K562 (cell line): ENCODE data around the gene EIF4G2. TPM values are rescaled to one million over a fixed set of nuclear protein-coding genes. Genes with fewer than 3 reads are reported as not detected.
A peak's percentile ranks its signal among the peaks of the same experiment; 100 is the strongest.

ENCODE experiments used
- ATAC-seq: fragments of 200-7000 bp; cut with Tn5 transposase; 3 replicates; pipeline ENCODE4 v1.9.1; 2020; ENCODE audit warnings: moderate library complexity
- BruUV-seq: library from RNA; stranded (reverse); fragments of 400-500 nt; replicated peaks from 2 replicates; lab custom pipeline; 2021; lab: Mats Ljungman, UMichigan
- CTCF ChIA-PET: fragments of 300-600 bp; formaldehyde crosslinking; extraction: SDS; loops from one replicate; lab custom pipeline; 2021; ENCODE audit warnings: low intra/inter-chr PET ratio; lab: Yijun Ruan, JAX
- POLR2A ChIA-PET: fragments of 300-600, 350-650 bp; sonication (Branson Sonifier 250); formaldehyde crosslinking; extraction: SDS; loops from one replicate; lab custom pipeline; 2021; ENCODE audit warnings: antibody characterized with exemption, inconsistent platforms; lab: Yijun Ruan, JAX
- DNase-seq, 4 experiments: peaks; one replicate each; pipeline versions ENCODE4 v3.0.0 to v3.0.0-alpha.2; 2011 to 2018; ENCODE audit warnings: low spot score in 3 of 4, mixed read lengths in 3 of 4; ENCODE audit errors: extremely low read depth in 1 of 4
- FAIRE-seq: peaks from 2 replicates; lab custom pipeline; 2011; peaks lifted over from hg19 to GRCh38; lab: Jason Lieb, UNC
- H2AFZ ChIP-seq: 2 replicates; pipeline ENCODE4 v1.6.0; 2011; ENCODE audit warnings: low read depth, low read length, control low read depth, inconsistent platforms
- H3K27ac ChIP-seq: fragments of 200-600 bp; 3 replicates; pipeline ENCODE4 v1.8.0; 2011; ENCODE audit warnings: low read depth, mild to moderate bottlenecking, control low read depth, inconsistent platforms, low read length, moderate library complexity, mixed read lengths; ENCODE audit errors: extremely low read depth
- H3K27me3 ChIP-seq, 2 experiments: fragments of 300-600 bp in 1 of 2; 2 replicates in 1 of 2; 3 replicates in 1 of 2; pipeline versions ENCODE4 v1.6.0 to v1.8.0; 2011; ENCODE audit warnings: inconsistent platforms in 2 of 2, low read length in 2 of 2, mild to moderate bottlenecking in 1 of 2, mixed read lengths in 1 of 2, moderate library complexity in 1 of 2; ENCODE audit not compliant: control insufficient read depth in 2 of 2, insufficient read depth in 2 of 2
- H3K36me3 ChIP-seq: fragments of 300-600 bp; 3 replicates; pipeline ENCODE4 v1.8.0; 2011; ENCODE audit warnings: mild to moderate bottlenecking, low read length, inconsistent platforms; ENCODE audit not compliant: control insufficient read depth, insufficient read depth
- H3K4me1 ChIP-seq, 2 experiments: fragments of 200-600 bp in 1 of 2; replicated peaks in 1 of 2; 2 replicates in 1 of 2; 3 replicates in 1 of 2; pipeline versions ENCODE4 v1.5.1 to v1.8.0; 2011; ENCODE audit warnings: inconsistent platforms in 2 of 2, low read length in 2 of 2, mild to moderate bottlenecking in 1 of 2, mixed read lengths in 1 of 2, moderate library complexity in 1 of 2; ENCODE audit not compliant: control insufficient read depth in 2 of 2, insufficient read depth in 2 of 2
- H3K4me2 ChIP-seq: 2 replicates; pipeline ENCODE4 v1.6.1; 2011; ENCODE audit warnings: low read length, control low read depth, inconsistent platforms, mixed read lengths; ENCODE audit not compliant: insufficient read depth
- H3K4me3 ChIP-seq: fragments of 200-600 bp; sonication (generic), shearing (Covaris generic); 2 replicates; pipeline ENCODE4 v1.5.1; 2016; ENCODE audit warnings: control low read depth, inconsistent platforms
- H3K79me2 ChIP-seq: fragments of 200-600 bp; 3 replicates; pipeline ENCODE4 v1.8.0; 2011; ENCODE audit warnings: low read length, inconsistent platforms; ENCODE audit not compliant: control insufficient read depth, insufficient read depth
- H3K9ac ChIP-seq, 2 experiments: 2 replicates each; pipeline versions ENCODE4 v1.6.0 to v1.6.1; 2011; ENCODE audit warnings: low read depth in 2 of 2, low read length in 2 of 2, control low read depth in 1 of 2, inconsistent platforms in 1 of 2, mild to moderate bottlenecking in 1 of 2, mixed read lengths in 1 of 2; ENCODE audit not compliant: insufficient read depth in 1 of 2
- H3K9me1 ChIP-seq: one replicate; pipeline ENCODE4 v1.6.0; 2011; ENCODE audit warnings: inconsistent platforms, mild to moderate bottlenecking, low read length, moderate library complexity; ENCODE audit not compliant: control insufficient read depth, insufficient read depth
- H3K9me3 ChIP-seq: replicated peaks from 2 replicates; pipeline ENCODE4 v1.5.1; 2011; ENCODE audit warnings: low read depth, low read length, inconsistent platforms; ENCODE audit not compliant: control insufficient read depth, insufficient read depth
- H4K20me1 ChIP-seq: replicated peaks from 2 replicates; pipeline ENCODE4 v1.6.1; 2011; ENCODE audit warnings: low read length, inconsistent platforms, mixed read lengths; ENCODE audit not compliant: control insufficient read depth, insufficient read depth
- ATF7 ChIP-seq: fragments of 450-650 bp; IDR thresholded peaks from 2 replicates; pipeline ENCODE4 v1.7.1; 2014; ENCODE audit warnings: mild to moderate bottlenecking, moderate library complexity
- BCOR ChIP-seq: fragments of 450-650 bp; IDR thresholded peaks from 2 replicates; pipeline ENCODE4 v1.6.1; 2016
- CBX5 ChIP-seq: IDR thresholded peaks from 2 replicates; pipeline ENCODE4 v1.6.1; 2014; ENCODE audit warnings: low read depth, borderline replicate concordance
- CREBBP ChIP-seq: IDR thresholded peaks from one replicate; pipeline ENCODE4 v1.6.1; 2012; ENCODE audit warnings: low read depth, mild to moderate bottlenecking, control low read depth, inconsistent platforms, low read length
- DDX20 ChIP-seq: fragments of 450-650 bp; IDR thresholded peaks from 2 replicates; pipeline ENCODE4 v1.6.1; 2016; ENCODE audit warnings: missing genetic modification characterization, low read depth, mild to moderate bottlenecking, missing compliant biosample characterization, moderate library complexity
- KLF1 ChIP-seq: fragments of 450-650 bp; IDR thresholded peaks from 2 replicates; pipeline ENCODE4 v1.6.1; 2016; ENCODE audit warnings: missing genetic modification characterization, missing compliant biosample characterization
- L3MBTL2 ChIP-seq: fragments of 450-650 bp; IDR thresholded peaks from 2 replicates; pipeline ENCODE4 v1.6.1; 2016; ENCODE audit warnings: mild to moderate bottlenecking, moderate library complexity
- NUFIP1 ChIP-seq: fragments of 450-650 bp; IDR thresholded peaks from 2 replicates; pipeline ENCODE4 v1.6.1; 2018; ENCODE audit not compliant: partially characterized antibody
- OTX1 ChIP-seq: fragments of 450-650 bp; formaldehyde crosslinking; IDR thresholded peaks from 2 replicates; pipeline ENCODE4 v1.4.0; 2022; ENCODE audit warnings: mild to moderate bottlenecking
- PHF8 ChIP-seq: fragments of 200-600 bp; sonication (generic); IDR thresholded peaks from 2 replicates; pipeline ENCODE4 v1.6.1; 2012; ENCODE audit warnings: mixed run types, mild to moderate bottlenecking, inconsistent platforms, low read length, moderate library complexity, borderline replicate concordance
- ZBTB17 ChIP-seq: fragments of 450-650 bp; formaldehyde crosslinking; IDR thresholded peaks from 2 replicates; pipeline ENCODE4 v1.4.0; 2020; ENCODE audit warnings: mild to moderate bottlenecking
- ZKSCAN1 ChIP-seq: fragments of 150-350 bp; IDR thresholded peaks from 2 replicates; pipeline ENCODE4 v1.6.1; 2016; ENCODE audit warnings: low read depth, low read length
- ZNF384 ChIP-seq: IDR thresholded peaks from 2 replicates; pipeline ENCODE4 v1.6.1; 2012; ENCODE audit warnings: low read depth, low read length, improper control_type of control experiment
- WGBS: fragments of 100-300 bp; shearing (Covaris generic); methylation state at CpG from one replicate; pipeline ENCODE4 v1.1.6; 2016; ENCODE audit warnings: low coverage, mixed read lengths; ENCODE audit not compliant: insufficient coverage; ENCODE audit errors: missing lambda C conversion rate; 5-methylcytosine and 5-hydroxymethylcytosine counted together
- in situ Hi-C: fragments of 300-500 bp; cut with MboI; formaldehyde crosslinking; loops from 4 replicates; pipeline ENCODE4 v1.15.0; 2018; ENCODE audit warnings: inconsistent platforms, mixed read lengths
- intact Hi-C: fragments of 100-400 bp; cut with micrococcal nuclease; formaldehyde crosslinking; loops from 2 replicates; pipeline ENCODE4 v1.14.2; 2022
- polyA plus RNA-seq, 8 experiments: library from polyadenylated mRNA; depleted of rRNA in 4 of 8; stranded (reverse) in 5 of 8; unstranded in 3 of 8; fragments of >200 nt; fragmentation: Nextera tagmentation in 2 of 8; fragmentation: Illumina TruSeq in 1 of 8; extraction: Ambion mirVana in 2 of 8; extraction: Trizol in 1 of 8; gene quantifications; 2 replicates each; pipeline versions ENCODE4 v1.2.1 to v1.2.3, GENCODE V29; 2011 to 2014; ENCODE audit warnings: inconsistent platforms in 1 of 8, missing spikeins in 1 of 8
- total RNA-seq, 7 experiments: library from RNA; depleted of rRNA in 6 of 7; stranded (reverse); fragments of >200 nt in 6 of 7; fragmentation: Illumina TruSeq in 2 of 7; extraction: Trizol in 2 of 7; gene quantifications; 2 replicates each; pipeline versions ENCODE4 v1.2.1 to v1.2.3, GENCODE V29; 2011 to 2021; ENCODE audit warnings: low replicate concordance in 1 of 7
- TF ChIP-seq, protein P1 (sequence below): sonication (generic); formaldehyde crosslinking; IDR thresholded peaks from 2 replicates; pipeline ENCODE4 v1.8.0; 2022; ENCODE audit warnings: mild to moderate bottlenecking, missing genetic modification reagents
- TF ChIP-seq, protein P2 (sequence below): sonication (generic); formaldehyde crosslinking; IDR thresholded peaks from 2 replicates; pipeline ENCODE4 v1.8.0; 2022; ENCODE audit warnings: missing genetic modification reagents, mild to moderate bottlenecking, borderline replicate concordance
- TF ChIP-seq, protein P3 (sequence below): fragments of 250-450 bp; sonication (Bioruptor Pico); IDR thresholded peaks from 2 replicates; pipeline ENCODE4 v1.4.0; 2020; ENCODE audit warnings: mild to moderate bottlenecking

Gene EIF4G2
- total and polyA plus RNA-seq, 9 of the 15 experiments (the other 6 are each of a cell fraction or from before 2014, with no cell fraction given) = 206 to 790 (median 646) TPM

GRCh38 chr11:10752486-10752885, 56.2 kb downstream of the EIF4G2 start:
- TF ChIP-seq, protein P1, sequence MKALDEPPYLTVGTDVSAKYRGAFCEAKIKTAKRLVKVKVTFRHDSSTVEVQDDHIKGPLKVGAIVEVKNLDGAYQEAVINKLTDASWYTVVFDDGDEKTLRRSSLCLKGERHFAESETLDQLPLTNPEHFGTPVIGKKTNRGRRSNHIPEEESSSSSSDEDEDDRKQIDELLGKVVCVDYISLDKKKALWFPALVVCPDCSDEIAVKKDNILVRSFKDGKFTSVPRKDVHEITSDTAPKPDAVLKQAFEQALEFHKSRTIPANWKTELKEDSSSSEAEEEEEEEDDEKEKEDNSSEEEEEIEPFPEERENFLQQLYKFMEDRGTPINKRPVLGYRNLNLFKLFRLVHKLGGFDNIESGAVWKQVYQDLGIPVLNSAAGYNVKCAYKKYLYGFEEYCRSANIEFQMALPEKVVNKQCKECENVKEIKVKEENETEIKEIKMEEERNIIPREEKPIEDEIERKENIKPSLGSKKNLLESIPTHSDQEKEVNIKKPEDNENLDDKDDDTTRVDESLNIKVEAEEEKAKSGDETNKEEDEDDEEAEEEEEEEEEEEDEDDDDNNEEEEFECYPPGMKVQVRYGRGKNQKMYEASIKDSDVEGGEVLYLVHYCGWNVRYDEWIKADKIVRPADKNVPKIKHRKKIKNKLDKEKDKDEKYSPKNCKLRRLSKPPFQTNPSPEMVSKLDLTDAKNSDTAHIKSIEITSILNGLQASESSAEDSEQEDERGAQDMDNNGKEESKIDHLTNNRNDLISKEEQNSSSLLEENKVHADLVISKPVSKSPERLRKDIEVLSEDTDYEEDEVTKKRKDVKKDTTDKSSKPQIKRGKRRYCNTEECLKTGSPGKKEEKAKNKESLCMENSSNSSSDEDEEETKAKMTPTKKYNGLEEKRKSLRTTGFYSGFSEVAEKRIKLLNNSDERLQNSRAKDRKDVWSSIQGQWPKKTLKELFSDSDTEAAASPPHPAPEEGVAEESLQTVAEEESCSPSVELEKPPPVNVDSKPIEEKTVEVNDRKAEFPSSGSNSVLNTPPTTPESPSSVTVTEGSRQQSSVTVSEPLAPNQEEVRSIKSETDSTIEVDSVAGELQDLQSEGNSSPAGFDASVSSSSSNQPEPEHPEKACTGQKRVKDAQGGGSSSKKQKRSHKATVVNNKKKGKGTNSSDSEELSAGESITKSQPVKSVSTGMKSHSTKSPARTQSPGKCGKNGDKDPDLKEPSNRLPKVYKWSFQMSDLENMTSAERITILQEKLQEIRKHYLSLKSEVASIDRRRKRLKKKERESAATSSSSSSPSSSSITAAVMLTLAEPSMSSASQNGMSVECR (CRISPR knock-in tag) = no peak
- TF ChIP-seq, protein P2, sequence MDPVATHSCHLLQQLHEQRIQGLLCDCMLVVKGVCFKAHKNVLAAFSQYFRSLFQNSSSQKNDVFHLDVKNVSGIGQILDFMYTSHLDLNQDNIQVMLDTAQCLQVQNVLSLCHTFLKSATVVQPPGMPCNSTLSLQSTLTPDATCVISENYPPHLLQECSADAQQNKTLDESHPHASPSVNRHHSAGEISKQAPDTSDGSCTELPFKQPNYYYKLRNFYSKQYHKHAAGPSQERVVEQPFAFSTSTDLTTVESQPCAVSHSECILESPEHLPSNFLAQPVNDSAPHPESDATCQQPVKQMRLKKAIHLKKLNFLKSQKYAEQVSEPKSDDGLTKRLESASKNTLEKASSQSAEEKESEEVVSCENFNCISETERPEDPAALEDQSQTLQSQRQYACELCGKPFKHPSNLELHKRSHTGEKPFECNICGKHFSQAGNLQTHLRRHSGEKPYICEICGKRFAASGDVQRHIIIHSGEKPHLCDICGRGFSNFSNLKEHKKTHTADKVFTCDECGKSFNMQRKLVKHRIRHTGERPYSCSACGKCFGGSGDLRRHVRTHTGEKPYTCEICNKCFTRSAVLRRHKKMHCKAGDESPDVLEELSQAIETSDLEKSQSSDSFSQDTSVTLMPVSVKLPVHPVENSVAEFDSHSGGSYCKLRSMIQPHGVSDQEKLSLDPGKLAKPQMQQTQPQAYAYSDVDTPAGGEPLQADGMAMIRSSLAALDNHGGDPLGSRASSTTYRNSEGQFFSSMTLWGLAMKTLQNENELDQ (CRISPR knock-in tag) = no peak
- no peak for TF ChIP-seq BCOR
- TF ChIP-seq PHF8 = no peak
- no peak for TF ChIP-seq CREBBP
- no peak for TF ChIP-seq ZNF384
- no peak for TF ChIP-seq DDX20
- no peak for TF ChIP-seq ZKSCAN1
- no peak for TF ChIP-seq ATF7
- no peak for TF ChIP-seq ZBTB17
- TF ChIP-seq, protein P3, sequence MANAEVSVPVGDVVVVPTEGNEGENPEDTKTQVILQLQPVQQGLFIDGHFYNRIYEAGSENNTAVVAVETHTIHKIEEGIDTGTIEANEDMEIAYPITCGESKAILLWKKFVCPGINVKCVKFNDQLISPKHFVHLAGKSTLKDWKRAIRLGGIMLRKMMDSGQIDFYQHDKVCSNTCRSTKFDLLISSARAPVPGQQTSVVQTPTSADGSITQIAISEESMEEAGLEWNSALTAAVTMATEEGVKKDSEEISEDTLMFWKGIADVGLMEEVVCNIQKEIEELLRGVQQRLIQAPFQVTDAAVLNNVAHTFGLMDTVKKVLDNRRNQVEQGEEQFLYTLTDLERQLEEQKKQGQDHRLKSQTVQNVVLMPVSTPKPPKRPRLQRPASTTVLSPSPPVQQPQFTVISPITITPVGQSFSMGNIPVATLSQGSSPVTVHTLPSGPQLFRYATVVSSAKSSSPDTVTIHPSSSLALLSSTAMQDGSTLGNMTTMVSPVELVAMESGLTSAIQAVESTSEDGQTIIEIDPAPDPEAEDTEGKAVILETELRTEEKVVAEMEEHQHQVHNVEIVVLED (CRISPR knock-in tag) = no peak
- TF ChIP-seq NUFIP1 = no peak
- no peak for TF ChIP-seq CBX5
- no peak for TF ChIP-seq L3MBTL2
- TF ChIP-seq OTX1 (CRISPR knock-in tag) = no peak
- no peak for TF ChIP-seq KLF1 (tag)
- intact Hi-C loops (no loop called here), in situ Hi-C loops (no loop called here)
- DNase-seq (no peak), ATAC-seq (no peak), FAIRE-seq (no peak)
- peak overlapping the region in 1 of 2 experiments; percentile 77; a peak in 2 of 4 replicates for H3K9ac ChIP-seq
- WGBS = 3% methylated on average over 7 of the region's 7 CpGs
- BruUV-seq = no TSS peak
- peak overlapping the region; percentile 63 for H3K4me3 ChIP-seq
- no peaks in the 10 kb centered on the region for H4K20me1 ChIP-seq
- H3K36me3 ChIP-seq = peaks cover 48% of the 10 kb centered on the region
- H3K27ac ChIP-seq = no peak overlapping the region; the same call in 2 of the 3 replicates
- H3K79me2 ChIP-seq = peaks cover 28% of the 10 kb centered on the region
- no peak overlapping the region for H2AFZ ChIP-seq
- H3K4me1 ChIP-seq = peaks cover 13 to 17% of the 10 kb centered on the region in 2 experiments
- no peaks in the 10 kb centered on the region for H3K9me3 ChIP-seq
- POLR2A ChIA-PET = interaction anchor here (1.6 to 4.6 kb wide), 2 partner anchors 12 to 16 kb away, joined by 8 to 15 read pairs; no protein-coding TSS in a partner anchor
- CTCF ChIA-PET = interaction anchor here (0.6 kb wide), 1 partner anchor 115 kb away, joined by 4 read pairs; no protein-coding TSS in a partner anchor
- no peaks in the 10 kb centered on the region for H3K9me1 ChIP-seq
- H3K4me2 ChIP-seq = peak overlapping the region; percentile 87
- no peaks in the 10 kb centered on the region for H3K27me3 ChIP-seq
